ENCODE results near the gene UBR7. TPM values are rescaled to one million over a fixed set of nuclear protein-coding genes. Genes with fewer than 3 reads are reported as not detected.

The UBR7 gene
- total RNA-seq, 3 donors from 2014 or later = 21.0 to 34.7 (median 31.0) TPM

- no peaks in the 10 kb centered on the region for H3K36me3 ChIP-seq
- no peak for TF ChIP-seq CTCF (IDR thresholded peaks at IDR 0.05)
- TF ChIP-seq POLR2A (IDR thresholded peaks at IDR 0.05) = no peak
- TF ChIP-seq POLR2AphosphoS5 (IDR thresholded peaks at IDR 0.05) = no peak
- no peak for DNase-seq (ENCODE audit: low spot score in 2 of 2)
- no peaks in the 10 kb centered on the region for H3K4me1 ChIP-seq
- H3K4me3 ChIP-seq = no peak overlapping the region
- H3K27me3 ChIP-seq = no peaks in the 10 kb centered on the region
- H3K27ac ChIP-seq = no peak overlapping the region
- intact Hi-C loops (cut with DNase I; ENCODE audit: low total_unique reads) = no loop called here
- no peaks in the 10 kb centered on the region for H3K9me3 ChIP-seq
These were observed 27.7 kb downstream of the UBR7 start for GRCh38 chr14:93234798-93235197.

- Histone ChIP-seq H3K9me3 (no peaks in the 10 kb centered on the region), H3K36me3 (no peaks in the 10 kb centered on the region), H3K4me1 (no peaks in the 10 kb centered on the region), H3K27me3 (no peaks in the 10 kb centered on the region), H3K4me3 (no peak overlapping the region), H3K27ac (no peak overlapping the region)
- intact Hi-C loops (cut with DNase I; ENCODE audit: low total_unique reads) = no loop called here
- DNase-seq (ENCODE audit: low spot score in 2 of 2) = no peak
- TF ChIP-seq POLR2A (IDR thresholded peaks at IDR 0.05) = no peak
- no peak for TF ChIP-seq POLR2AphosphoS5 (IDR thresholded peaks at IDR 0.05)
- no peak for TF ChIP-seq CTCF (IDR thresholded peaks at IDR 0.05)
These were observed 33.0 kb downstream of the UBR7 start for GRCh38 chr14:93239869-93240677.

- H3K9me3 ChIP-seq = no peaks in the 10 kb centered on the region
- DNase-seq (ENCODE audit: low spot score in 2 of 2) = no peak
- TF ChIP-seq POLR2AphosphoS5 (IDR thresholded peaks at IDR 0.05) (no peak), POLR2A (IDR thresholded peaks at IDR 0.05) (no peak), CTCF (IDR thresholded peaks at IDR 0.05) (no peak)
- no peaks in the 10 kb centered on the region for H3K27me3 ChIP-seq
- intact Hi-C loops (cut with DNase I; ENCODE audit: low total_unique reads) = no loop called here
- H3K4me1 ChIP-seq = no peaks in the 10 kb centered on the region
- no peak overlapping the region for H3K27ac ChIP-seq
- no peak overlapping the region for H3K4me3 ChIP-seq
- H3K36me3 ChIP-seq = peaks cover 3% of the 10 kb centered on the region
These were observed 33.6 kb downstream of the UBR7 start for GRCh38 chr14:93240678-93241000.

GRCh38 chr14:93245764-93246420 is 38.8 kb downstream of the UBR7 start:
- H3K9me3 ChIP-seq = no peaks in the 10 kb centered on the region
- no peaks in the 10 kb centered on the region for H3K4me1 ChIP-seq
- H3K27ac ChIP-seq = no peak overlapping the region
- no peak for DNase-seq (ENCODE audit: low spot score in 2 of 2)
- H3K4me3 ChIP-seq = no peak overlapping the region
- no peak for TF ChIP-seq POLR2AphosphoS5 (IDR thresholded peaks at IDR 0.05)
- TF ChIP-seq CTCF (IDR thresholded peaks at IDR 0.05) = no peak
- no peak for TF ChIP-seq POLR2A (IDR thresholded peaks at IDR 0.05)
- no peaks in the 10 kb centered on the region for H3K27me3 ChIP-seq
- intact Hi-C loops (cut with DNase I; ENCODE audit: low total_unique reads) = no loop called here
- H3K36me3 ChIP-seq = peaks cover 14% of the 10 kb centered on the region

- H3K36me3 ChIP-seq = peaks cover 14% of the 10 kb centered on the region
- no peaks in the 10 kb centered on the region for H3K27me3 ChIP-seq
- intact Hi-C loops (cut with DNase I; ENCODE audit: low total_unique reads) = no loop called here
- no peaks in the 10 kb centered on the region for H3K9me3 ChIP-seq
- no peaks in the 10 kb centered on the region for H3K4me1 ChIP-seq
- DNase-seq (ENCODE audit: low spot score in 2 of 2) = no peak
- no peak overlapping the region for H3K27ac ChIP-seq
- TF ChIP-seq POLR2AphosphoS5 (IDR thresholded peaks at IDR 0.05) (no peak), POLR2A (IDR thresholded peaks at IDR 0.05) (no peak), CTCF (IDR thresholded peaks at IDR 0.05) (no peak)
- no peak overlapping the region for H3K4me3 ChIP-seq
These were observed 39.5 kb downstream of the UBR7 start for GRCh38 chr14:93246534-93246933.
